ENCODE data around the gene CACNA1C.
A peak's percentile ranks its signal among the peaks of the same experiment; 100 is the strongest.

The CACNA1C gene

DNA sequence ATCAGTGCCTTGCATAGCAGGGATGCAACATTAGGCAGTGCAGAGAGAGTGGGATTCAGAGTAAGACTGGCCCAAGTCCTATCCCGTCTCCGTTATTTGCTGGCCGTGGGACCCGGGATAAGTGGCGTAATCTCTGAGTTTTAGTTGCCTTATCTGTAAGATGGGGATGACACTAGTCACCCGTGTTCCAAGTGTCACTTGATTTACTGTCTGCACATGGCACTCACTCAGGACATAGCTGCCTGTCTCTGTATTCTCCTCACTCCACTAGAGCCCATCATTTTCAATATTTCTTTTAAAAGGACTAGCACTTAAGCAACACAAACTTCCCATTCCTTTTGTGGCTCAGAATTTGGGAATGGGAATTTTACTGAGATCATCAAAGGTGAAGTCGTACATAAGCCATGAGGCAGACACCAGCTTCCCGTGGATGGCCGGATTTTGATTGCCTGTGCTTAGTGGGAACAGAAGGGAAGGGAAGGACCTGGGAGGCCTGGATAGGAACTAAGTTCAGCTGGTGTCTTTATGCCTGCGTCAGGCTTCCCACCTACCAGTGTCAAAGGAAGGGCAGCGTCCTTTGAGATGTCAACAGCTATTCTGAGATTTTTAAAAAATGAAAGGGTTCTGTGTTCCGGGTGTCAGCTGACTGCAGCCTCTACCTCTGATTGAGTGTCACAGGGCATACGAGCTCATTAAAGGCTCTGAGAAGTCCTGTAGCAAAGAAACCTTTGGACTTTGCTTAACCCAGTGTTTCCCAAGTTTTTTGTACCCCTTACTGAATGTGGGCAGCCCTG lies 361.4 kb downstream of the CACNA1C start:
- TF ChIP-seq, protein P1, sequence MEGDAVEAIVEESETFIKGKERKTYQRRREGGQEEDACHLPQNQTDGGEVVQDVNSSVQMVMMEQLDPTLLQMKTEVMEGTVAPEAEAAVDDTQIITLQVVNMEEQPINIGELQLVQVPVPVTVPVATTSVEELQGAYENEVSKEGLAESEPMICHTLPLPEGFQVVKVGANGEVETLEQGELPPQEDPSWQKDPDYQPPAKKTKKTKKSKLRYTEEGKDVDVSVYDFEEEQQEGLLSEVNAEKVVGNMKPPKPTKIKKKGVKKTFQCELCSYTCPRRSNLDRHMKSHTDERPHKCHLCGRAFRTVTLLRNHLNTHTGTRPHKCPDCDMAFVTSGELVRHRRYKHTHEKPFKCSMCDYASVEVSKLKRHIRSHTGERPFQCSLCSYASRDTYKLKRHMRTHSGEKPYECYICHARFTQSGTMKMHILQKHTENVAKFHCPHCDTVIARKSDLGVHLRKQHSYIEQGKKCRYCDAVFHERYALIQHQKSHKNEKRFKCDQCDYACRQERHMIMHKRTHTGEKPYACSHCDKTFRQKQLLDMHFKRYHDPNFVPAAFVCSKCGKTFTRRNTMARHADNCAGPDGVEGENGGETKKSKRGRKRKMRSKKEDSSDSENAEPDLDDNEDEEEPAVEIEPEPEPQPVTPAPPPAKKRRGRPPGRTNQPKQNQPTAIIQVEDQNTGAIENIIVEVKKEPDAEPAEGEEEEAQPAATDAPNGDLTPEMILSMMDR (IDR thresholded peaks at IDR 0.05; ENCODE audit: poor library complexity, severe bottlenecking), result no peak
- Histone ChIP-seq H3K4me1 (ENCODE audit: insufficient read depth, poor library complexity, severe bottlenecking) (no peaks in the 10 kb centered on the region), H3K36me3 (ENCODE audit: low read depth) (no peaks in the 10 kb centered on the region), H3K27ac (ENCODE audit: poor library complexity, severe bottlenecking) (no peak overlapping the region), H3K27me3 (ENCODE audit: insufficient read depth, poor library complexity, severe bottlenecking) (peaks cover 19% of the 10 kb centered on the region), H3K9me3 (ENCODE audit: severe bottlenecking) (no peaks in the 10 kb centered on the region), H3K4me3 (ENCODE audit: severe bottlenecking) (no peak overlapping the region)
- ATAC-seq (ENCODE audit: low read depth), result no peak
- DNase-seq (ENCODE audit: low spot score), result no peak

DNA sequence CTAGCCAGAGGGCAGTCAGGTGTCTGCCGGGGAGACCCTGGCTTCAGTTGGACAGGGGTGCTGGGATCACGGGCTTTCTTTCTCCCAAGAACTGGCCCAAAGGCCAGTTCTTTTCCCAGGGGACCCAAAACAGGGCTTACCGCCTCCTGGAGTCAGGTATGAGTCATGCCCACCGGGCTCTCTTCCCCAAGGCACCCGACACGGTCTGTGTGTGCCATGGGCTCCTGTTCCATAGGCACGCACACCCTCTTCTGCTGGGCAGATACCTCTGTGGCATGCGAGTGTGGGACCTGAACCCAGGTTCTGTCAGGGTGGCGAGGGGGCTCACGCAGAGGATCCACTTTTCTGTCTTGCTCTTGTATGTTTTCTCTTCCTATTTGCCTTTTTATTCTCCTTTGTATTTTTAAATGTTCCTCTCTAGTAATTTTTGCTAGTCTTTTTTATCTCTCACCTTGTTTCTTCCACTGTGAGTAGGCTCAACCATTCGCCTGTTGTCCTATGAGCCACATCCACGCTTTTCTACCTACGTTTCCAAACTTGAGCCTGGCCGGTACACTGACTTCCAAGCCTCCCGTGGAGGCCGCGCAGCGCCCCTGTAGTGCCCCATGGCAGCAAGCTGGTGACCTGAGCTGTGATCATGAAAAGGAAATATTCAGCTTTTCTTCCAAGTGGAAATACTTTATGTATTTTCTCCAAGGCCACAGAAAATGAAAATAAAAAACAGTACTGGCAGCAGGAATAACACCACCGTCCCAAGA lies 362.2 kb downstream of the CACNA1C start:
- H3K27ac ChIP-seq (ENCODE audit: poor library complexity, severe bottlenecking), result no peak overlapping the region
- TF ChIP-seq, protein P1 (IDR thresholded peaks at IDR 0.05; ENCODE audit: poor library complexity, severe bottlenecking), result no peak
- ATAC-seq (ENCODE audit: low read depth), result no peak
- H3K4me3 ChIP-seq (ENCODE audit: severe bottlenecking), result no peak overlapping the region
- H3K4me1 ChIP-seq (ENCODE audit: insufficient read depth, poor library complexity, severe bottlenecking), result no peaks in the 10 kb centered on the region
- no peak for DNase-seq (ENCODE audit: low spot score)
- peaks cover 18% of the 10 kb centered on the region for H3K27me3 ChIP-seq (ENCODE audit: insufficient read depth, poor library complexity, severe bottlenecking)
- no peaks in the 10 kb centered on the region for H3K9me3 ChIP-seq (ENCODE audit: severe bottlenecking)
- no peaks in the 10 kb centered on the region for H3K36me3 ChIP-seq (ENCODE audit: low read depth)

DNA sequence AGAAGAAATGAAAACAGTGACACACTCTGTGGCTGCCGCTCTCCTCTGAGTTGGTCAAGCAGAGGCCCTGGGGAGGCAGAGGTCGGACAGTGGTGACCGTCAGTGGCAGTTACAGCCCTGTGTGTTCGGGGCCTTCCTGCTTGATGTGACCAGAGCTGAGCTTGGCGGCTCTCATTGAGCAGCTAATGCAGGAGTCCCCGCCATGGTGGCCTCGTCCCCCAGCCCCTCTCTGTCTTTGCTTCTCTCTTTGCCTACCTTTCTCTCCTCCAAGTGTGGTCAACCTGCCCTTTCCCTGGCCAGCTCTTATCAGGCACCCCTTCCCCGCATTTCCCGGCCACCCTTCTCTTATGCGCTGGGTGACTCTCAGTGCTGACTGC lies 362.8 kb downstream of the CACNA1C start:
- peak; percentile 65 for DNase-seq (ENCODE audit: low spot score)
- Histone ChIP-seq H3K27ac (ENCODE audit: poor library complexity, severe bottlenecking) (no peak overlapping the region), H3K27me3 (ENCODE audit: insufficient read depth, poor library complexity, severe bottlenecking) (peaks cover 20% of the 10 kb centered on the region), H3K4me1 (ENCODE audit: insufficient read depth, poor library complexity, severe bottlenecking) (no peaks in the 10 kb centered on the region), H3K9me3 (ENCODE audit: severe bottlenecking) (no peaks in the 10 kb centered on the region), H3K36me3 (ENCODE audit: low read depth) (no peaks in the 10 kb centered on the region), H3K4me3 (ENCODE audit: severe bottlenecking) (no peak overlapping the region)
- TF ChIP-seq, protein P1 (IDR thresholded peaks at IDR 0.05; ENCODE audit: poor library complexity, severe bottlenecking), result no peak
- ATAC-seq (ENCODE audit: low read depth), result no peak

DNA sequence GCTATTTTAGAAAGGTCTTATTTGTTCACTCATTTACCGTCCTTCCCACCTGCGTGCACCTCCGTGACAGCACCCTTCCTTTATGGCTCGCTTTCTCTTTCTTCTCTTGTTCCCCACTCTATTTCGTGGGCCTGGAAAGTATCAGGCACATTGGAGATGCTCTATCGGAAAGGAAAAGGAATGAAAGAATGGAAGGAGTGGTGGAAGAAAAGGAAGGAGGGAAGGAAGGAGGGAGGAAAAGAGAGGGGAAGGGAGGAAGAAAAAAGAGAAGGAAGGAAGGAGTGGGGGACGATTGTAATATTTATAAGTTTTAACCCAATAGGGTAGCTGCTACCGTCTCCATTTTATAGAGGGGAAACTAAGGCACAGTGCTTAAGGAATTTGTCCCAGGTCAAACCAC lies 363.4 kb downstream of the CACNA1C start:
- peaks cover 24% of the 10 kb centered on the region for H3K27me3 ChIP-seq (ENCODE audit: insufficient read depth, poor library complexity, severe bottlenecking)
- no peak overlapping the region for H3K4me3 ChIP-seq (ENCODE audit: severe bottlenecking)
- no peaks in the 10 kb centered on the region for H3K4me1 ChIP-seq (ENCODE audit: insufficient read depth, poor library complexity, severe bottlenecking)
- H3K9me3 ChIP-seq (ENCODE audit: severe bottlenecking), result no peaks in the 10 kb centered on the region
- no peak for ATAC-seq (ENCODE audit: low read depth)
- DNase-seq (ENCODE audit: low spot score), result no peak
- H3K36me3 ChIP-seq (ENCODE audit: low read depth), result no peaks in the 10 kb centered on the region
- no peak overlapping the region for H3K27ac ChIP-seq (ENCODE audit: poor library complexity, severe bottlenecking)
- TF ChIP-seq, protein P1 (IDR thresholded peaks at IDR 0.05; ENCODE audit: poor library complexity, severe bottlenecking), result no peak

Data from RWPE2 (cell line).